BE2C (cell line): ENCODE results near the gene APBB2.

Experiments used
- DNase-seq: peaks from one replicate; pipeline ENCODE4 v3.0.0-alpha.2; 2020
- H3K27me3 ChIP-seq: fragments of 250-450 bp; sonication (Bioruptor Pico); 2 replicates; pipeline ENCODE4 v1.5.1; 2020; ENCODE audit warnings: mild to moderate bottlenecking
- H3K36me3 ChIP-seq: fragments of 250-450 bp; sonication (Bioruptor Pico); 2 replicates; pipeline ENCODE4 v1.5.1; 2020; ENCODE audit warnings: mild to moderate bottlenecking
- H3K4me1 ChIP-seq: fragments of 250-450 bp; sonication (Bioruptor Pico); 2 replicates; pipeline ENCODE4 v1.5.1; 2020
- H3K4me3 ChIP-seq: 2 replicates; pipeline ENCODE4 v1.5.1; 2011; ENCODE audit warnings: low read depth, low read length
- H3K9me3 ChIP-seq: fragments of 250-450 bp; sonication (Bioruptor Pico); 2 replicates; pipeline ENCODE4 v1.5.1; 2020
- CTCF ChIP-seq: IDR thresholded peaks from 2 replicates; pipeline ENCODE4 v1.5.1; 2012; ENCODE audit warnings: mild to moderate bottlenecking, low read depth, low read length

APBB2 gene

GRCh38 chr4:40966091-40966490, 248.3 kb downstream of the APBB2 start:
- H3K36me3 ChIP-seq, result no peaks in the 10 kb centered on the region
- H3K4me1 ChIP-seq, result no peaks in the 10 kb centered on the region; the same call in 1 of the 2 replicates
- TF ChIP-seq CTCF, result no peak
- H3K27me3 ChIP-seq, result no peaks in the 10 kb centered on the region
- no peak for DNase-seq
- no peak overlapping the region for H3K4me3 ChIP-seq
- H3K9me3 ChIP-seq, result no peaks in the 10 kb centered on the region

GRCh38 chr4:40963897-40964478, 250.4 kb downstream of the APBB2 start:
- Histone ChIP-seq H3K9me3 (no peaks in the 10 kb centered on the region), H3K4me1 (no peaks in the 10 kb centered on the region), H3K36me3 (no peaks in the 10 kb centered on the region), H3K27me3 (no peaks in the 10 kb centered on the region), H3K4me3 (no peak overlapping the region)
- no peak for DNase-seq
- TF ChIP-seq CTCF, result no peak

- H3K27me3 ChIP-seq, result no peaks in the 10 kb centered on the region
- TF ChIP-seq CTCF, result no peak
- DNase-seq, result no peak
- H3K9me3 ChIP-seq, result no peaks in the 10 kb centered on the region
- no peak overlapping the region for H3K4me3 ChIP-seq
- H3K4me1 ChIP-seq, result no peaks in the 10 kb centered on the region
- H3K36me3 ChIP-seq, result no peaks in the 10 kb centered on the region
Observed at GRCh38 chr4:40962551-40963180, 251.7 kb downstream of the APBB2 start.

- TF ChIP-seq CTCF, result no peak
- DNase-seq, result no peak
- H3K9me3 ChIP-seq, result no peaks in the 10 kb centered on the region
- H3K36me3 ChIP-seq, result no peaks in the 10 kb centered on the region
- H3K27me3 ChIP-seq, result no peaks in the 10 kb centered on the region
- H3K4me1 ChIP-seq, result no peaks in the 10 kb centered on the region
- H3K4me3 ChIP-seq, result no peak overlapping the region
Observed at GRCh38 chr4:40960941-40961340, 253.4 kb downstream of the APBB2 start.

GRCh38 chr4:40957281-40957680, 257.1 kb downstream of the APBB2 start:
- Histone ChIP-seq H3K9me3 (no peaks in the 10 kb centered on the region), H3K27me3 (no peaks in the 10 kb centered on the region), H3K4me1 (no peaks in the 10 kb centered on the region), H3K36me3 (no peaks in the 10 kb centered on the region), H3K4me3 (no peak overlapping the region)
- no peak for TF ChIP-seq CTCF
- DNase-seq, result no peak

GRCh38 chr4:40956721-40957255, 257.6 kb downstream of the APBB2 start:
- no peaks in the 10 kb centered on the region for H3K27me3 ChIP-seq
- no peak for TF ChIP-seq CTCF
- no peaks in the 10 kb centered on the region for H3K4me1 ChIP-seq
- DNase-seq, result no peak
- no peaks in the 10 kb centered on the region for H3K36me3 ChIP-seq
- no peaks in the 10 kb centered on the region for H3K9me3 ChIP-seq
- no peak overlapping the region for H3K4me3 ChIP-seq
